ENCODE results near the gene KRTAP13-3. TPM values are rescaled to one million over a fixed set of nuclear protein-coding genes. Genes with fewer than 3 reads are reported as not detected.

The KRTAP13-3 gene, protein sequence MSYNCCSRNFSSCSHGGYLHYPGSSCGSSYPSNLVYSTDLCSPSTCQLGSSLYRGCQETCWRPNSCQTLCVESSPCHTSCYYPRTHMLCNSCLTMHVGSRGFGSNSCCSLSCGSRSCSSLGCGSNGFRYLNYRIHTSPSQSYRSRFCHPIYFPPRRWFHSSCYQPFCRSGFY
- total RNA-seq = not detected in 2 replicates

DNA sequence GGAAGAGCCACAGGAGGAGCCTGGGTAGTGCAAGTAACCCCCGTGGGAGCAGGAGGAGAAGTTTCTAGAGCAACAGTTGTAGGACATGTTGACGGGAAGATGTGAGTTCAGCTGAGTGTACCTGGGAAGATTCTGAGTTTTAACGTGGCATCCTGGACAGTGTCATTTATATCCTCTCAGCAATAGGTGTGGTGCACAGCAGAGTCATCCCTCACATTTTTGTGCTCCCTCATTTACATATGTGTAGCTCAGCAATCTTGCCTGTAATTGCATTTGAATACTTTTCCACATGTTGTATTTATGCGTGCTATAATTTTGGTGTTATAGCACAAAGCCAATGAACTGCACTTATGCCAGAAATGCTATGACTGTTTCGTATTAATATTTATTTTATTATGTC lies at the start of gene KRTAP13-3:
Gene KRTAP13-3, minus strand, starts transcription at position 101 of the 400 bp plus-strand sequence. Its CDS starts 14 bp downstream, at position 87.
- intact Hi-C loops (cut with micrococcal nuclease) = no loop called here

DNA sequence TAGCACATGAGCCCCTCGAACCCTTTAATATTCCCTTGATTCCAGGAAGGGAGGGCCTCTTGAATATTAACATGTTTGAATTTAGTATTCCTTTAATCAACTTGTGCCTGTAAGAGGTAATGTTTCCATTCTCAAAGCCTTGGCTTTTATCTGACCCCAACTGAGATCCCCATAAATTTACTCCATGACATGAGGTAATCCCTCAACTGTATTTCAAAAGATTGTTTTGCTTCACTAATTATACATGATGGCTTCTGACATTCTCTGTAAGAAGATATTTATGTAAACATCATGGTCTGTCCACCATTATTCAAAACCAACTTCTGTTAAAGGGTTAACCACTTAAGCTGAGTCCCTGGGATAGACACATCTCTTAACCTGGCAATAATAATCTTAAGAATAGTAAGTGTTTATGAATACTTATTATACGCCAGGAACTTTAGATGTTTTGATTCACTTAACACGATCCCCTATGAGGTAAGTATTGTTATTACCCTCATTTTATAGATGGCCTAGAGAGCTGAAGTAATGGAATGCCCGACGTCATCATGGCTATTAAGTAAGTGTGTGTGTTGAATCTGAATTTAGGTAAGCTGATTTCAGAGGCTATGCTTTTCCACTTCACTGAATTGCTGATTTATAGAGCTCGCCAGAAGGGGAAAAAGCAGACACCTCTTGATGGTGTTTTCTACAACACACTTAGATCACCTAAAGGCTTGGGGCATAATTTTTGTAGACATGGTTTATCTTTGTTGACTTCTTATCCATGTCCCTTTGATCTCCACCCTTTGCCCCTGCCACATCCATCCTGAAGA lies 43.4 kb upstream of the KRTAP13-3 start:
- intact Hi-C loops (cut with micrococcal nuclease) = no loop called here

DNA sequence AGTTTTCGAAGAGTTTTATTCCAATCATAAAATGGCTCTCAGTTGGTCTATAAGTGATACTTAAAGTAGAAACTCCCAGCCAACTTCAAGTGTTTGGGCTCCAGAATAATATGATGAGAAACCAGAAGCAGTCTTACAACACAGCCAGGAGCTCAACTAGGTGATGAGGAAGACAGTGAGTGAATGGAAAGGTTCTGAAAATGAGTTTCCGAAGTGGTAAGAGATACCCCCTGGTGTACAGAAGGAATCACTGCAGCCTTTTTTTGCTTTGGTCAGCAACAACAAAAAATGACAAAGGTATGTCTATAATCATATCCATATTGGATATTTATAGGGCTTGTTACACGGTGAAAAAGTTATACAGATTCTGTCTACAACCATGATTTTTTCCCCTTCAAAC lies 38.0 kb upstream of the KRTAP13-3 start:
- intact Hi-C loops (cut with micrococcal nuclease) = no loop called here

DNA sequence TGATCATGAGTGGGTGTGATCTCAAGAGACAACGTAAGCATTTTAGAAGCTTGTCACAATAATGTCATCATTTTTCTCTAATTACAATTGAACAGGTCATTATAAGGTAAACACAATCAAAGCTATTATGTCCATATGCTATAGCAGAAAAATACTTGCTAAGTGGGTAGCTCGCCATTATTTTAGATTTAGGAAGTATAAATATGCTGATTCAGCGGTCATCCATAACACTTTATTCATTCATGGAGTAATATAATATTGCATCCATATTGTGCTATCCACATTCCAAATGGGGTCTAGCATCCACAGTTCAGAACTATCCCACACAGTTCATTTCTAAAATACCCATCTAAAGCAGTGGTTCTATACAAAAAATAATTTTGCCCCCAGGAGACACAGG lies 22.8 kb upstream of the KRTAP13-3 start:
- intact Hi-C loops (cut with micrococcal nuclease) = no loop called here

DNA sequence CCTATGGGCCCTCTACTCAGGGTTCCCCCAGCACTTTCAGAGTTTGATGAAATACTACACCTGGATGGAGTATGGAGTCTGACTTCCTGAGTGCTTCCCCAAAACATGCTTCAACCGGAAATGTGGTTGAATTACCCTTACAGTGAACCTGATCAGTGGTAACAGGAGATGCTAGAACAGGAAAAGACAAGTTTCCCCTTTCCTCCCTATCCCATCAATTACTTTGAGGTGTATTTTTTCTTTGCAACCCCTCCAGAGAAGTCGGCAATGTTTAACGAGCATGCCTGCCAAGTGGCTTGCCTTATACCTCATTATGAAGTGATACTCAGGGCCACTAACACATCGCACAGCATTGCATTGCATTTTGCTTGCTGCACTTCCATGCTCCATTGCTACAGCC lies 21.3 kb upstream of the KRTAP13-3 start:
- intact Hi-C loops (cut with micrococcal nuclease) = no loop called here

DNA sequence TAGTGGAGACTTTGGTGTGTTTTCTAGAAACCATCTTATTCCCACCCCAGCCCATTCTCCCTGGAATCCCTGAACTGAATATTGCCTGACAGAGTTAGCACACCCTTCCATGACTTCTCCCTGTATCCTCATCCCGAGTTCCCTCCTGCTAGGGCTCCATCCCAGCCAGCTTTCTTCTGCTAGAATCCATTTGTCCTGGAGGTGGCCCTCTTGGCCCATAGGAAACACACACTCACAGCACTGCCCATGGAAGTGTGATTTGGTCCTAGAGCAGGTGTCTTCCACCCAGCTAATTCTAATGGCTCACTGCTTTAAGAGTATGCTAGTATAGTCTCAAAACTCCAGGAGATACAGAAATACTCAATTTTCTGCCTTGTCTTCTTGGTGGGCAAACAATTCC lies 18.5 kb upstream of the KRTAP13-3 start:
- intact Hi-C loops (cut with micrococcal nuclease) = no loop called here

DNA sequence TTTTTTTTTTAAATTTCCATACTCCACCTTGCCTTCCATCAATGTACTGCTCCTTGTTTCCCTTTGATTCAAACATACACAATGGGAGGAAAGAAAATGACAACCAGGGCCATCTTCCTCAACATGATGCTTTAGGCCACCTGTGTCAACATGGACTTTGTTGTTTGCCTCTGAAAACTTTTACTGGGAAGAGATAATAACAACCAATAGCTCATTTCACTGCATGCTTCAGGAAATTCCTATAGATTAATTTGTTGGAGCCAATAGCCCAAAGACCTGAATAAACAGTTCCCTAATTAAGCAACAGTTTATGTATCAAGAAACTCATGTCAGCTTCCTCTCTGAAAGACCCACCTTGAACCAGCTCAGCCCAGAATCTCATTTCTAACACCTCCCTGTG lies 17.5 kb upstream of the KRTAP13-3 start:
- intact Hi-C loops (cut with micrococcal nuclease) = no loop called here

DNA sequence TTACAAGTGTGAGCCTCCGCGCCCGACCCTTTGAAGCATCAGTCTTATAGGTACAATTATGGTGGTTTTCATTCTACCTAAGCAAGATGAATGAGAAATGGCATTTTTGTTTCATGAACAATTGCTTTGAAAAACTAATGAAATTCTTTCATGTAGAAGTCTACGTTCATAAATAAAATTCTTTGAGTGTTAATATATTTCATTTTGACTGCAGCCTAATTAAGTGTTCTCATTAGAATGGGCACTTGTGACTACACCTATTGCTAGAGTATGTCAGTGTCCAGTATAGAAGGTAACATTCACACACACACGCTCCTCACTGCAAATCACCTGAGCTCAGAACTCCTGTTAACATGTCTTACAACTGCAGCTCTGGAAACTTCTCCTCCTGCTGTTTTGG lies 14.2 kb upstream of the KRTAP13-3 start, which contains the start of gene KRTAP15-1:
Gene KRTAP15-1, plus strand, starts transcription at position 301 of the 400 bp plus-strand sequence. Its CDS starts 53 bp downstream, at position 354.
- intact Hi-C loops (cut with micrococcal nuclease) = loop anchor here (10.0 kb wide), 1 partner anchor 645 kb away; no protein-coding TSS in a partner anchor

DNA sequence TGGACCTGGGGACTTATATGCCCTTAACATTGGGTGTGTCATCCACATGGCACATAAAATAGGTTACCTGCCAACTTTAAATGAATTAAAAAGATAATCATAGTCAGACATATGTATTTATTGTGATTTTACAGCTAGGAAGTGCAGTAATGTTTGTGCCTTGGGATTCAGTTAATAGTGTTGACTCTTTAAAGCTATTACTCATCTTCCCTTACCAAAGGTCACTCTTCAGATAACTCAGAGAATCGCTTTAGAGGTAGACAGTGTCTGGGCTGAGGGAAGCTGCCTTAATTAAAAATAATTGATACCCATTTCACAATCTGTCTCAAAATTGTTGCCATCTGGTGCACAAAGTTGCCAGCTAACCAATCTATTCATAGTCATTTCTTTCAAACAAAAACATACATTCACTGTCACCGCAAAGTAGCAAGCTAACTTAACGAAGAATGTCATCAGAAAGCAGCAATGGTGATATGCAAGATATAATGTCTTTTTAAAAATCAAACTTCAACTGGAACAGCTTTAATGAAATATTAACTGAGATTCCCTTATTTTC lies 11.4 kb upstream of the KRTAP13-3 start:
- intact Hi-C loops (cut with micrococcal nuclease) = loop anchor here (10.0 kb wide), 1 partner anchor 648 kb away; no protein-coding TSS in a partner anchor

DNA sequence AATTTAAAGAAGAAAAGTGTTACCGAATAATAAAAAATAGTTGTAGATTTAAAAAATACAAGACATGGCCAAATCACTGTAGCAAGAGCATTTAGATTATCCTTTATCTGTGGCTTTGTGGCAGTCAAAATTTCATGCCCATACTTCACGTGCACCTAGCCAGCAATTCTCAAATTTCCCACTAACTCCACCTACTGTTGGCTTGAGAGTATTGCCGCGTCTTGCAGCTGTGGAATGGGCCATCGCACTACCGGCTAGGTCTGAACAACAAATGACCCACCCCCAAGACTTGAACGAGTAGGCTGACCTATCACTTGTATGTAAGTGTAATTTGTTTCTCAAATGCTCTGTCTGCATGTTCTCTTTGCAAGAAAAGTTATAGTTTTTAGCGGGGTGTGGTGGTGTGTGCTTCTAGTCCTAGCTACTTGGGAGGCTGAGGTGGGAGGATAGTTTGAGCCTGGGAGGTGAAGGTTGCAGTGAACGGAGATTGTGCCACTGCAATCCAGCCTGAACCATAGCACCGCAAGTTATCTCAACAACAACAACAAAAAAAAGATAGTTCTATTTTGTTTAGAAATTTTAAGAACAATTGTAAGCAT lies 8.4 kb upstream of the KRTAP13-3 start:
- intact Hi-C loops (cut with micrococcal nuclease) = loop anchor here (10.0 kb wide), 1 partner anchor 651 kb away; no protein-coding TSS in a partner anchor

DNA sequence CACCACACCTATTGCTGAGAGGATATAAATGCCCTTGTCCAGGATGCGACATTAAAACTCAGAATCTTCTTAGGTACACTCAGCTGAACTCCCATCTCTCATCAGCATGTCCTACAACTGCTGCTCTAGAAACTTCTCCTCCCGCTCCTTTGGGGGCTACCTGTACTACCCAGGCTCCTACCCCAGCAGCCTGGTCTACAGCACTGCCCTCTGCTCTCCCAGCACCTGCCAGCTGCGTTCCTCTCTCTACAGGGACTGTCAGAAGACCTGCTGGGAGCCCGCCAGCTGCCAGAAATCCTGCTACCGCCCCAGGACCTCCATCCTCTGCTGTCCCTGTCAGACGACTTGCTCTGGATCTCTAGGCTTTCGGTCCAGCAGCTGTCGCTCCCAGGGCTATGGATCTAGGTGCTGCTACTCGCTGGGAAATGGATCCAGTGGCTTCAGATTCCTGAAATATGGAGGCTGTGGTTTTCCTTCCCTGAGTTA lies 4.5 kb upstream of the KRTAP13-3 start, which contains the start of gene KRTAP13-4:
Gene KRTAP13-4, plus strand, starts transcription at position 51 of the 486 bp plus-strand sequence. Its CDS starts 56 bp downstream, at position 107.
- intact Hi-C loops (cut with micrococcal nuclease) = loop anchor here (10.0 kb wide), 1 partner anchor 655 kb away; no protein-coding TSS in a partner anchor

DNA sequence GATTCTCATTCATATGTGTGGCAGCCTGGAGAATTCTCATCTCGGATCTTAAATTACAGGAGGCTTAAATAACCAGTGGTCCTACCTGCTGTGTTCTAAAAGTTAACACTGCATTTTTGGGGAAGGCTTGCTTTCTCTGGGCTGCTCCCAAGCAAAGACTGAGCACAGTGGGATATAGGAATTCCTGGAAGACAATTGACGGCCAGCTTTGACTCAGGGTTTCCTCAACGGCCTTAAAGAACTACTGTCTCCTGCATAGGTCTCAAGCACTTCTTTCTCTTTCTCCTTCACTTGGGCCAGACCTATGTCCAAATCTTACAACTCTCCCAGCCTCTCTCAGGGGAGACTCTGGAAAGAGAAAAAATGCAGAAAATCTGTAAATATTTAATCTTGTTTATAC lies 1.0 kb upstream of the KRTAP13-3 start:
- intact Hi-C loops (cut with micrococcal nuclease) = no loop called here

DNA sequence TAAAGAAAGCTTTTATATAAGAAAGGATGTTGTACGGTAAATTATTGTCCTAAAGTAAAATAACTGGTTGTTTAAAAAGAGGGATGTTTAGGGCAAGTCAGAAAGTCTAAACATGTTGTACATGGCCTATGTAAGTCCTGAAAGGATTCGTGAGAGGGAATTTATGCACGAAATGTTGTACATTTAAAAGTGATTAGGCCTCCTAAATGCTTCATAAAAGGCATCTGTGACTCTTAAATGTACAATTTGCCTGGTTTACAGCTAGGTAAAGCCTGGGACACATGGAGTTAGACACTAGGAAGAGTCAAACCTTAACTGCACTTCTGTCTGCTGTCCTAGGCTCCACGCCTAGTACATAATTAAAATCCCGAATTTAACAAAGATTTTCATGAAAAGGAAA lies 9.7 kb downstream of the KRTAP13-3 start:
- intact Hi-C loops (cut with micrococcal nuclease) = no loop called here

DNA sequence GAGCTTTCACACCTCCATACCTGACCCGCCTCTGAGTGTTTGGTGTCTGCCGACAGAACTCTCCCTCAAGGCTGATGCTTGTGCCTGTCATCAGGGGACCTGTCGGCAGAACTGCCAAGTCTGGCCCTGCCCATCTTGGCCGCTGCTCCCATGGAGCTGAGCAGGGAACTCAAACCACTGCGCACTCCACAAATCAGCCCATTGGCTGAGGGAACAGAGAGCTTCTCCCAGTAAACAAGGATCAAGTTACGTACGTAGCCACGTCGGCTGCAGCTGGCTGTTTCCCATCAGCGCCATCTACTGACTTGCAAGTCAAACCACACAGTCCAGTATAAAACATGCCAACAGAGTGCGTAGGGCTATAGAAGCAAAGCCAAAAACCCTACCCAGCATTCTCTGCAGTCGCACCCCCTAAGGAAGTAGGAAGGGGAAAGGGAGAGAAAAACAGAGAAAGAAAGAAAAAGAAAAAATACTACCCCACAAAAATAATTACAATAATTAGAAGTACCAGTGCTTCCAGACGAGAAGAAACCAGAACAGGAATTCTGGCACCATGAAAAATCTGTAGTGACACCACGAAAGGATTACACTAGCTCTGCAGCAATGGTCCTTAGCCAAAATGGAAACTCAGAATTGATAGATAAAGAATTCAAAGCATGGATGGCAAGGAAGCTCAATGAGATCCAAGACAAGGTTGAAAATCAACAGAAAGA lies 16.8 kb downstream of the KRTAP13-3 start:
- intact Hi-C loops (cut with micrococcal nuclease) = no loop called here

DNA sequence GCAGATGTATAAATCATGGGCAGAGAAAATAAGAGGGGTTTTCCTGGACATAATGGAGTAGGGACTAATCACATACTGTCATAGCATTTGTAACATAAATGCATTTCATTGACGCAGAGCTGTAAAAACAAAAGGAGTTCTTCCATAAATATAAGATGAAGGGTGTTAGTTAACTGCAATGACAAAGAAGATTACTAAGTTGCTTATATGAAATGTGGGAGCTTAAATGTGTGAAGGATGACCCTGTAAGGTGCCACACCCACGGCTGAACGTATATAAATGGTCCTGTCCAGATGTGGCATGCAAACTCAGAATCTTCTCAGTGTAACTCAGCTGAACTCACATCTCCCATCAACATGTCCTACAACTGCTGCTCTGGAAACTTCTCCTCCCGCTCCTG lies 30.0 kb downstream of the KRTAP13-3 start, which contains the start of gene KRTAP13-1:
Gene KRTAP13-1, plus strand, starts transcription at position 301 of the 400 bp plus-strand sequence. Its CDS starts 56 bp downstream, at position 357.
- intact Hi-C loops (cut with micrococcal nuclease) = no loop called here

DNA sequence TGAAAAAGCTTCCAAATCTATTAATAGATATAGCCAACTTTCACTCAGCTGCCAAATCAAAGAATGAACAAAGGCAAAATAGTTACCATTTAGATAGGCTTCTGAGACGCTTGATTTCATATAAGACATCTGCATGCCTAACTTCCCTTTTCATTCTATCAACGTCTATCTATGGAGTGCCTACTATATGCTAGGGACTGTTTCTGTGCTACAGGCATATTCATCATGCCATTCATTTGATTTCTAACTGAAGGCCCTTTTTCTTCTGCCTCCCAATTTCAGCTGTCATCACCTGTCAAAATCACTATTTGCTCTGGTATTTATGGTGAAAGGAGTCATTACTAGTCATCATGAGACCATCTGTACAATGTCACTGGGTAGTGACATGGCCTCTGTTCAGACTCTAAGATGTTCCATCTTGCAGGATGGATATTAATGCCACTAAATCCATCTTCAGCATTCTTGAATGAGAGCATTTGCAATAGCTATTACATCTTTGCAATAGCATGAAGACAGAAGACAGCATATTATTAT lies 34.2 kb downstream of the KRTAP13-3 start:
- intact Hi-C loops (cut with micrococcal nuclease) = no loop called here

DNA sequence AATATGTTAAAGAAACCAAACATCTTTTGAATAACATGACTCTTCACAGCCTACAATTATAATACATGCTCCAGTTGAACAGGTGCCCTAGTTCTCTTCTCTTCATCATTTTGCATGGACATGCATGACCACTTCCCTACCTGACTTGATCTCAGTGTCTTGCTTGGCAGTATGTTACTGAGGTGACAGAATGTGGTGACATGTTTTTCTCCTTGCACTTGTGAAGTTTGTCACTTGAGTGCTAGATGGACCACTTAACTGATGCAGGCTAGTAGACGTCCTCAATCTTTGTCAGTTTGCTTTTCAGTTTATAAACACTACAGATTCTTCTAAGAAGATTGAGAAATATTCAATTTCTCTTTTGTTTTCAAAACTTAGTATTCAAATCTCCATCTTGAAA lies 43.5 kb downstream of the KRTAP13-3 start:
- intact Hi-C loops (cut with micrococcal nuclease) = no loop called here
